Uterus (tissue), 4 donors: ENCODE data around the gene ASF1B. TPM values are rescaled to one million over a fixed set of nuclear protein-coding genes. Genes with fewer than 3 reads are reported as not detected.

Experiments
- DNase-seq, 2 donors: peaks; one replicate each; pipeline ENCODE4 v3.0.0-alpha.2; 2019 to 2020
- H3K27ac ChIP-seq, 2 donors: fragments of 200-600 bp; sonication (generic); 1 replicate in 1 of 2; 2 replicates in 1 of 2; pipeline ENCODE4 v1.5.1; 2016 to 2018
- H3K27me3 ChIP-seq, 2 donors: fragments of 200-600 bp; sonication (generic); one replicate each; pipeline ENCODE4 v1.5.1; 2018 to 2019; ENCODE audit warnings: control low read depth in 1 of 2
- H3K36me3 ChIP-seq, 2 donors: fragments of 200-600 bp; sonication (generic); one replicate each; pipeline ENCODE4 v1.5.1; 2019; ENCODE audit warnings: control low read depth in 1 of 2
- H3K4me1 ChIP-seq, 2 donors: fragments of 200-600 bp; sonication (generic); one replicate each; pipeline ENCODE4 v1.5.1; 2018 to 2019; ENCODE audit warnings: control low read depth in 1 of 2
- H3K4me3 ChIP-seq, 2 donors: fragments of 200-600 bp; sonication (generic); 1 replicate in 1 of 2; 2 replicates in 1 of 2; pipeline ENCODE4 v1.5.1; 2018 to 2019; ENCODE audit warnings: mild to moderate bottlenecking in 1 of 2
- H3K9me3 ChIP-seq, 2 donors: fragments of 200-600 bp; sonication (generic); one replicate each; pipeline ENCODE4 v1.5.1; 2019; ENCODE audit warnings: control low read depth in 1 of 2
- CTCF ChIP-seq, 4 experiments: fragments of 200-600 bp in 2 of 4; fragments of 450-650 bp in 2 of 4; sonication (generic) in 2 of 4; IDR thresholded peaks; one replicate each; pipeline ENCODE4 v1.5.1; 2016 to 2019; ENCODE audit warnings: antibody characterized with exemption in 4 of 4, mild to moderate bottlenecking in 2 of 4, moderate library complexity in 1 of 4
- POLR2A ChIP-seq, 2 donors: fragments of 450-650 bp; IDR thresholded peaks; one replicate each; pipeline ENCODE4 v1.6.1; 2016; ENCODE audit warnings: antibody characterized with exemption in 2 of 2, mild to moderate bottlenecking in 1 of 2, moderate library complexity in 1 of 2
- intact Hi-C: fragments of 100-400 bp; cut with DNase I; formaldehyde crosslinking; loops from one replicate; pipeline ENCODE4 v1.15.1; 2023; ENCODE audit warnings: low total_unique reads
- total RNA-seq, 4 donors: library from RNA; depleted of rRNA in 3 of 4; stranded (reverse); fragments of >200 nt in 3 of 4; gene quantifications; one replicate each; pipeline versions ENCODE4 v1.1.0 to v1.2.4, GENCODE V29; 2014 to 2023
- donor health status: DM: yes; HTN: yes; CAD: no.

The ASF1B gene
- total RNA-seq, 4 donors from 2014 or later = 16.7 TPM; not detected in 3

GRCh38 chr19:14117668-14118164 is 18.7 kb downstream of the ASF1B start, which contains the start of gene PRKACA:
Gene PRKACA (minus strand): TSS chr19:14117762. CDS start chr19:14117547, 215 bp downstream.
- DNase-seq = peak; percentile 97 to 99
- intact Hi-C loops = no loop called here
- Histone ChIP-seq H3K9me3 (no peaks in the 10 kb centered on the region), H3K36me3 (no peaks in the 10 kb centered on the region), H3K27me3 (no peaks in the 10 kb centered on the region), H3K27ac (peak within 1 kb of the TSS; percentile 93 to 100), H3K4me3 (peak within 1 kb of the TSS; percentile 98), H3K4me1 (peaks cover 11 to 27% of the 10 kb centered on the region in 2 donors)
- peak in 1 of 4 experiments; percentile 17 for TF ChIP-seq CTCF (IDR thresholded peaks at IDR 0.05)
- TF ChIP-seq POLR2A (IDR thresholded peaks at IDR 0.05) = peak in 1 of 2 donors; percentile 54

- TF ChIP-seq POLR2A (IDR thresholded peaks at IDR 0.05) (no peak), CTCF (IDR thresholded peaks at IDR 0.05) (no peak)
Observed at GRCh38 chr19:14116918-14117578, 19.3 kb downstream of the ASF1B start.

GRCh38 chr19:14116525-14116917 is 19.9 kb downstream of the ASF1B start:
- intact Hi-C loops = no loop called here
- Histone ChIP-seq H3K36me3 (no peaks in the 10 kb centered on the region), H3K27me3 (no peaks in the 10 kb centered on the region), H3K4me3 (peak overlapping the region; percentile 98), H3K27ac (peak overlapping the region; percentile 83 to 90), H3K4me1 (peaks cover 11 to 39% of the 10 kb centered on the region in 2 donors), H3K9me3 (no peaks in the 10 kb centered on the region)
- no peak for TF ChIP-seq CTCF (IDR thresholded peaks at IDR 0.05)
- no peak for DNase-seq

More at GRCh38 chr19:14116918-14117578, 19.3 kb downstream of the ASF1B start:
- Histone ChIP-seq H3K27me3 (no peaks in the 10 kb centered on the region), H3K27ac (peak overlapping the region; percentile 83 to 90), H3K4me1 (peaks cover 11 to 34% of the 10 kb centered on the region in 2 donors), H3K9me3 (no peaks in the 10 kb centered on the region), H3K36me3 (no peaks in the 10 kb centered on the region), H3K4me3 (peak overlapping the region; percentile 98)
- intact Hi-C loops = no loop called here
- peak; percentile 50 to 61 for DNase-seq

- no peak for DNase-seq
- H3K4me1 ChIP-seq = peaks cover 11 to 39% of the 10 kb centered on the region in 2 donors
- H3K36me3 ChIP-seq = no peaks in the 10 kb centered on the region
- peak overlapping the region; percentile 83 to 90 for H3K27ac ChIP-seq
- peak overlapping the region in 1 of 2 donors; percentile 98 for H3K4me3 ChIP-seq
- TF ChIP-seq POLR2A (IDR thresholded peaks at IDR 0.05) = no peak
- no peak for TF ChIP-seq CTCF (IDR thresholded peaks at IDR 0.05)
- no peaks in the 10 kb centered on the region for H3K9me3 ChIP-seq
- H3K27me3 ChIP-seq = no peaks in the 10 kb centered on the region
- intact Hi-C loops = no loop called here
Observed at GRCh38 chr19:14115756-14116155, 20.6 kb downstream of the ASF1B start.

- Histone ChIP-seq H3K27ac (peak overlapping the region; percentile 81 to 90), H3K27me3 (no peaks in the 10 kb centered on the region), H3K4me1 (peaks cover 11 to 39% of the 10 kb centered on the region in 2 donors), H3K4me3 (no peak overlapping the region), H3K36me3 (no peaks in the 10 kb centered on the region), H3K9me3 (no peaks in the 10 kb centered on the region)
- no peak for TF ChIP-seq POLR2A (IDR thresholded peaks at IDR 0.05)
- TF ChIP-seq CTCF (IDR thresholded peaks at IDR 0.05) = peak in 3 of 4 experiments; percentile 16 to 30 (median 26)
- DNase-seq = no peak
- intact Hi-C loops = no loop called here
Observed at GRCh38 chr19:14114854-14115253, 21.5 kb downstream of the ASF1B start.
